NCI-H82 treated with DMSO at 0.1 percent for 48 hours (cell line): ENCODE measurements around the gene CIRBP.
"Not testable (repeated sequence)": the region's sequence is repeated elsewhere in the genome, so short reads cannot be mapped to it uniquely, and the experiment has no call there.

Experiments
- DNase-seq: peaks from one replicate; lab custom pipeline; 2025; ENCODE audit not compliant: unreplicated experiment; lab: John Stamatoyannopoulos, UW

CIRBP gene

GRCh38 chr19:1290196-1290702 is 21.1 kb downstream of the CIRBP start:
- DNase-seq: no peak

- DNase-seq: no peak
These were observed 21.8 kb downstream of the CIRBP start for GRCh38 chr19:1290703-1291651.

GRCh38 chr19:1291761-1292418 is 22.8 kb downstream of the CIRBP start:
- no peak for DNase-seq

GRCh38 chr19:1292419-1293151 is 23.5 kb downstream of the CIRBP start:
- no peak for DNase-seq

- no peak for DNase-seq
These were observed 24.9 kb downstream of the CIRBP start for GRCh38 chr19:1293782-1294604.

GRCh38 chr19:1294688-1295087 is 25.6 kb downstream of the CIRBP start:
- no peak for DNase-seq

- no peak for DNase-seq
These were observed 26.3 kb downstream of the CIRBP start for GRCh38 chr19:1295169-1296012.

GRCh38 chr19:1296078-1296477 is 26.9 kb downstream of the CIRBP start:
- no peak for DNase-seq

- no peak for DNase-seq
These were observed 27.6 kb downstream of the CIRBP start for GRCh38 chr19:1296575-1297271.

- no peak for DNase-seq
These were observed 29.1 kb downstream of the CIRBP start for GRCh38 chr19:1298235-1298634.

GRCh38 chr19:1299801-1300200 is 30.7 kb downstream of the CIRBP start:
- DNase-seq: no peak

- DNase-seq: no peak
These were observed 31.8 kb downstream of the CIRBP start for GRCh38 chr19:1300744-1301490.

GRCh38 chr19:1302533-1303239 is 33.6 kb downstream of the CIRBP start:
- DNase-seq: no peak

GRCh38 chr19:1304197-1304924 is 35.2 kb downstream of the CIRBP start:
- no peak for DNase-seq

GRCh38 chr19:1305354-1305753 is 36.2 kb downstream of the CIRBP start:
- not testable (repeated sequence) for DNase-seq

- DNase-seq: no peak
These were observed 38.2 kb downstream of the CIRBP start for GRCh38 chr19:1307320-1307719.

GRCh38 chr19:1307755-1308303 is 38.7 kb downstream of the CIRBP start:
- no peak for DNase-seq
